HG03457 (cell line): Measurements from ENCODE around the gene GEN1.
A peak's percentile ranks its signal among the peaks of the same experiment; 100 is the strongest.

Experiments used
- ATAC-seq: cut with Tn5 transposase; IDR thresholded peaks from one replicate; pipeline ENCODE4 v1.9.1; 2021; ENCODE audit warnings: moderate number of reproducible peaks; ENCODE audit not compliant: unreplicated experiment

Gene GEN1

DNA sequence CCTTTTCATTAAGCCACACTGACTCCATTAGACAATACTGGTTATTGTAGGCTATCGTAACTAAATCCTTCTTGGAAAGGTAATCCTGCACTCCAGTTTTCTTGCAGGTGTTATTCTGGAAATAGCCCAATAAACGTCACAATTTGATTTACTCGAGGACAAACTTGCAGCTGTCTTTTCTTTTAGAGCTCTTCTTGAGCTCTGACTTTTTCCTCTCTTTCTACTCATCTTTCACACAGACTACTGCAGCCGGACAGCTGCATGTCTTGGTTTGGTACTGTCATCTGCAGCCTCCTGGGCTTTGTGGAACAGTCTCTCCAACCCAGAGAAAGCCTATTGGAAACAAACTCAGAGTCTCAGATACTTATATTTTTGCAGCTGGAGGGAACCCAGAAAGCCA, 39.4 kb downstream of the GEN1 start:
- no peak for ATAC-seq

DNA sequence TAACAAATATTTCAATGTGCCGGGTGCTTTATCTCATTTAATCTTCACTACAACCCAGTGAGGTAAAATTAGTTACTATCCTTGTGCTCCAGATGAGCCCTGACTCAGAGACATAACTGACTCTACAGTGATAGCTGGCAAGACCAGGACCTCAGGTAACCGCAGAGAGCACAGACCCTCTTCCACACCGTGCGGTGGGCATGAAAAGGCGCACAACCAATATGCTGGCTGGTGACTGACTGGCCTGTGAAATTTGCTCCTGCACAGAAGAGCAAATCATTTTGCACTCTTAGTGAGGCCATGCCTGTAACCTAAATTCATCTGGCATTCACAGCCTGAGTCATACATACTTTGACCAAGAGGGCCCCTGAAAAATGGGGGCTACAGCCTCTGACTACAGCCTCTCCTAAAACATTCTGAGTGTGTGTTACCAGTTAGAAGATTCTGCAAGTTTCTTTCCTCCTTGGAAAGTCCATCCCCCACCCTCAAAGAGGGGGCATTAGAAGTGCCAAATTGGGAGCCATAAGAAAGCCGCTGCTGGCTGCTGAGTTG, 39.9 kb downstream of the GEN1 start:
- ATAC-seq, result no peak

DNA sequence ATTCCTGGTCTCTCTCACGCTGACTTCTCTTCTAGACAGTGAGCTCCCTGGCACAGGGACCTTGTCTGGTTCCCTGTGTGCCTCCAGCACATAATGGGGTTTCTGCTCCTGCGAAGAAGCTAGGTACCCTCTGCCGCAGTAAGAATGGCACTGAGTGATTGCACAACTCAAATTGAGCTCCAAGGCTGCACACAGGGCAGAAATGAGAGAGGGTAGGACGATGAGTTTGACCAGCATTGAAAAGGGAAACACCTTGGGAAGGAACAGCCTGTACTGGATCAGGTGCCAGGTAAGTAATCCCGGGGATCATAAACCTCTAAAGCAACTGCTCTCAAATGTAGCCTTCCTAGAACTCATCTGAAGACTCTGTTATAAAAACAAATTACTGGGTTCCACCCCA, 41.4 kb downstream of the GEN1 start:
- ATAC-seq, result no peak

DNA sequence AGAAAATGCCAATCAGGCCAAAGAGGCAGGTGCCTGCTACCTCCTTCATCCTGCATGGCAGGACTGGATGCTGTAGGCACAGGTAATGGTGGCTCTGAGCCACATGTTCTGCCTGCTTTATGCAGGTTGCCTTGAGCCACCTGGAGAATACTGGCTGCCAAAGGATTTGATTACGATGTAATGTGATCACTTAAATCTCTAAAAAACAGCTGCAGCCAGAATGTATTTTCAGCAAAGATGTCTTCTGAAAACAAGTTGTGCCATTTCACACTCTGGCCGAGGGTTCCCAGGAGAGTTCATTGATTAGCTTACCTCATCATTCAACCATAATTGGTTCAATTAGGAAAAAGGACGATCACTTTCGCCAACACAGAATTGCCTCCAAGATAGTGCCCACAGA, 44.4 kb downstream of the GEN1 start:
- ATAC-seq, result no peak

DNA sequence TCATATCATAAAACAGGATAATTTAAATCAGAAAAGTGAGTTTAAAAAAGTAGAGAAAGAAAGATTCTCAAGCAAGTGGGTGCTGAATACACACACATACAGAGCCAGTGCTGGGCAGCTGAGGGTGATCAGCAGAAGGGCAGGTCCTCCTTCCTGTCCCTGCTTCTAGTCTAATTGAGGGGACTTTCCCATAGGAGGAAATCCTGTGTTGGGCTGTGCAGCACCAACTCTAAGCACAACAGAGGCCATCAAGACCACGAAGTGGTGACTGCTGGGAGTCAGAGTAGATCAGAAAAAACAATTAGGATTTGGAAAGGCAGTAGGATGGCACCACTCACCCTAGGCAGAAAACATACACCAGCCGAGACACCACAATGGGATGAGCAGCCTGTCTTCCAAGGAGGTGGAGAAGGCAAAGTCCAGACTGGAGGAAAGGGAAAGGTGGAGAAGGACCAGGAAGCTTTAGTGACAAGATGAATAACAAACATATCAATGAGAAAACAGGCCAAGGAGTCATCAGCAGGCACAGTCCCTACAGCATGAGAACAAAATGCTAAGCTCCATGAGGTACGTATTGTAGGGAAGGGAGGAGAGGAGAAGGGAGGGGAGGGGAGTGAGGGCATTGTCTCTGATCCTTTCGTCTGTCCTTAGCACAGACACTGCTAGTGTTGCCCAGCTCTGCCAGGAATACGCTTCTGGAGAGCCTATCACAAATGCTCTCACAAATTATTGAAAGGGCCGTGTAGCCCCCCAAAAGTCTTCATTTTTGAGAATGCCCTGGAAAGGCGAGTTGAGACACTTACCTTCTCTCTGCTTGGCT, 45.6 kb downstream of the GEN1 start:
- no peak for ATAC-seq

DNA sequence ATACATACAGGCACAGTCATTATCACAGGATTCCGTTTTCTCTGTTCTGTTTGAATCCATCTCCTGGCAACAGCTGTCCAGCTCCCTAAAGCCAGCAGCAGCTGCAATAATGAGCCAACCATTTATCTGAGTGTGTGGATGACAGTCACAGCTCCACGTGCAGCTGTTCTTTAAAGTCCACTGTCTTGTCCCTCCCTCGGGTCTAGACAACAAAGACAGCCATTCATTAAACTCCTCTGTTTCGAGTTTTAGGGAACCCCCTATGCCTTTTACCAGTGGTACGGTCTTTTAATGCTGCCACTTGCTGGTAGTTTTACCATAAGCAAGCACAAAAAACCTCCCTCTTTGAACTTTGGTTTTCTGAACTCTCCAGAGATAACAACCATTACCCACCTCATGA, 46.3 kb downstream of the GEN1 start:
- ATAC-seq, result no peak

DNA sequence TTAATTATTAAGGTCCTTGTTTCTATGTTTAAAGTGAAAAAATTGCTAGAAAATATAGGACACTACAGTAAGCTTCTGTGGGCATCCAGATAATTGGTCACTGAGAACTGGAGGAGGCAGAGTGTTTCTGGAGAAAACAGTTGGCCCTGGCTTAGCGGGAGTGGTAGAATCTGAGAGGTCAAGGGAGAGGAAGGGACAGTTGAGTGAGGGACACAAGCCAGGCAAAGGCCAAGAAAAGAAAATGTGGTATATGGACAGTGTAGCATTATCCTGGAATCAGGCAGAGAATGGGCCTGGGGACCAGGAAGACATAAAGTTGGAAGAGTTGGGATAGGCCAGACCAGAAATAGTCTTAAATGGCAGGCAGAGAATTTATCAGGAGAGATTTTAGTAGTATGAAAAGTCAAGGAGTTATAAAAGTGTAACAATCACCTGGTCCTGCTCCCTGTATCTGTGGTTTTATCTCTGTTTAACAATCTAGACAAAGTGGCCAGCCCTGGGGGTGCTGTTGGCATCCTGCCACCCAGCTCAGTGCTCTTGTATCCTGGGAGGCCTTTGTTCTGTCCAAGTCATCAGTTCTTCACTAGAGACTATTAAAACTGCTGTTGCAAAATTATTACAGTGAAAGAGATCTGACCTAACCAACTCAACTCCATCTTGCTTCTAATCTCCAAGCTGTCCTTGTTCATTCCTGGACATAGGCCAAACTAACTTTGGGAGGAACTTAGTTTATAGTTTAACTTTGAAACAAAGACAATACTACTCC, 46.9 kb downstream of the GEN1 start:
- ATAC-seq, result no peak

DNA sequence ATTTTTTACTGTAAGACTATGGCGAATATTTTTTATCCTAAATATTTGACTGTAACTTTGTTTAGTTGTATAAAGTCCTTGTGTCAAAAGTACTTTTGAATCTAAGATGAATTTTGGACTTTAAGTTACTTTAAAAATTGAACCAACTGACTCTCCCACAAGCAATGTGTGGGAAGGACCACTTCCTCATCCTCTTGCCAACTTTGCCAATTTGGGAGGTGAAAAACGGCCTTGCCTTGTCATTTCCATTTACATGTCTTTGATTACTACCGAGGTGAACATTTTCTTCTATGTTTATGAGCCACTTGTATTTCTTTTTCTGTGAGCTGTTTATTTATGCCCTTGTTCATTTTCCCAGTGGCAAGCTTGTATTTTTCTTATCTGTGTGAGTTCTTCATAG, 49.6 kb downstream of the GEN1 start:
- no peak for ATAC-seq

DNA sequence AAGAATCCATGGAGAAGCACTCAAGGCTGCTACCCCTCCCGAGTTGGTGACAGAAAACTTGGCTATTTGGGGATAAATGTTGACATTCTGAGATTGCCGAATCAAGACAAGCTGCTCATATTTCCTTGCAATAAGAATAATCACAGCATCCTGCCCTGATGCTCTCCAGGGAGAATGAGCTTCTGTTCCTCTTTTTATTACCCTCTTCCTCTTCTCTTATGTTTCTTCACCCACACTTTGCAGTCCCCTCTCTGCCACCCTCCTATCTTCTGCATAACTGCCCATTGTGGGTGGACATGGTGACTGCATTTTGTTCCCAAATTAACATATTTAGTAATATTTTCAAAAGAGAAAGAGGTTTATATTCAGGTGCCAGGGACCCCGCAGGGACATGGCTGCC, 50.4 kb downstream of the GEN1 start:
- peak; percentile 54 for ATAC-seq

DNA sequence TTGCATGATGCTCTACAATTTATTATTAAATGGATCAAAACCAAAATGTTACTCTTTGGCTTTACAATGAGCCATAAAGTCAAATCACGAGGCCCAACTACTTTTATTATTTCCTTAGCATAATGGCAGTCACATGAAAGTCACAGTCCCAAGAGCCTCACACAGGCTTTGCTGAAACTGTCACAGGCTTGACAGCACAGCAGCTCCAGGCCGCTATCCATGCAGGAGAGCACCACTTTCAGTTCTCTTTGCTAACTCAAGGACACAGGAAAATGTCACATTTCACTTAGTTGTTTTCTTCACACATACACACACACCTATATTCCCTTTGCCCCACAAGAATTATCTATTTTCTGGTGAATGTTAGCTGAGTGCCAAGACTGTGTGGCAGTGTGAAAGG, 51.2 kb downstream of the GEN1 start:
- ATAC-seq, result no peak

DNA sequence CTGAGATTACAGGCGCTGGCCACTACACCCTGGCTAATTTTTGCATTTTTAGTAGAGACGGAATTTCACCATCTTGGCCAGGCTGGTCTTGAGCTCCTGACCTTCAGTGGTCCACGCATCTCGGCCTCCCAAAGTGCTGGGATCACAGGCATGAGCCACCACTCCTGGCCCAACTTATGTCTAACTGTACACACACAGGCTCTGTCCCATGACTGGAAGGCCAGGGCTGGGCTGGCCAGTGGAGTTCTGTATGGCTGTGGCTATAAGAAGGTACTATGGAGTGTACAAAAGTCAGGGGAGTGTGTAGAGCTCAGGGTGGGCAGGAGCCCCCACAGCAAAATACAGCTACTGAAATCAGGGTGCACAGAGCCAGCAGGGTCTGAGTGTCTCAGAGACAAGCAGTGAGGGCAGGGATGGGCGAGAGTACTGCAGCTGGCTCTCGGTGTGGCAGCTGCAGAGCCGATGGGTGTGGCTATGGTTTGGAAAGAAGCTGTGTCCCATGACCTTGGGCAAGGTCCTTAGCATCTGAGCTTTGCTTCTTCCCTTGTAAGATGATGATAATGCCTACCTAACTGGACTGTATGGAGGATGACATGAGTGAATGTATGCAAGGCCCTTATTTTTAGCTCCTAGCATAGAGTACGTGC, 51.9 kb downstream of the GEN1 start:
- ATAC-seq, result no peak

DNA sequence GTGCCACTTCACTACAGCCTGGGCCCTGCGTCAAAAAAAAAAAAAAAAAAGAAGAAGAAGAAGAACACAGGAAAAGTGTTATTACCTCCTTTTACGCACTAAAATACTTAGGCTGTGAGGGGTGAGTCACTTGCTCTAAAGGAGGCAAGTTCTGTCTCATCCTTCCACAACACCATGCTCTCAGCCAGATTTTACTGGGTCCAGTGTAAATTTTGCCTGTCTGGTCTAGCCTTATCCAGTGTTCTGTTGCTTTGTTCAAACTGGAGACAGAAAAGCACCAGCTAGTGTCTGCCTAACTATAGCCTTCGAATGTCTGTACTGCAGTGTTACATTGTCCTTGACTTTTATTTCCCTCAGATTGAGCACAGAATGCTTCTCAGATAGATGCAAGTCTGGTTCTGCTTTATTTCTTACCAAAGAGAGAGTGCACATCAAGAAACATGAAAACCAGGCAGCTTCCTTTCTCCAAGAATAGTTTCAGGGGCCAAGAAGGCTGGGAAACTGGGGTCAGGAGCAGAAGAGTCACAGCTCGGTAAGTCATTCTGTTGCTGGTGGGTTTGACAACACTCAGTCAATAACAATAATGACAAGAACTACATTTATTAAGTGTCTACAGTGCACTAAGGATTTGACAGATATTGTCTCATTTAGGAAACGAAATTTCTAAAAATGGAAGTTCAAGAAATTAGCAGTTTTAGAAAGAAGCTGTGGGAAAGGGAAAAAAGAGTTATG, 59.2 kb downstream of the GEN1 start:
- ATAC-seq, result peak; percentile 46

DNA sequence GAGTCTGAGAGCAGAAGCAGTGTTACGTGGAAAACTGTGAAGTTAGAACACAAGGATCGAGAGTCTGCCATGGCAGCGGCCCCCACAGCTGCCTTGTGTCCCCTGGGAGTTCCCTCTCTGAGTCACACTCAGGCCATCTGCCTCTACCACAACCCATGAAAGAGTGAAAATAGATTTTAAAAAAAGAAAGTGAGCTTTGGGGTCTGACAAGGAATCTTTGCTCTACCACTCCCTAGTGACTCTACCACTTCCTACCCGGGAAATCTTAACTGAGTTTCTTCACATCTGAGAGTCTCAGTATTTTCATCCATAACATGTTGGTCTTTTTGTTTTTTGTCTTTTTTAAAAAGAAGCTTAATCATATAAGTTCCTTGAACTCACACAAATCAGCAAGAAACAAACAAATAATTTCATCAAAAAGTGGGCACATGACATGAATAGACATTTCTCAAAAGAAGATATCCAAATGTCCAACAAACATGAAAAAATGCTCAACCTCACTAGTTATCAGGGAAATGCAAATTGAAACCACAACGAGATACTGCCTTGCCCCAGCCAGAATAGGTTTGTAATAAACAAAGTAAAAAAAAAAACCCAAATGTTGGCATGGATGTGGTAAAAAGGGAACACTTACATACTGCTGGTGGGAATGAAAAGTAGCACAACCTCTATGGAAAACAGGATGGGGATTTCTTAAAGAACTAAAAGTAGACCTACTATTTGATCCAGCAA, 60.0 kb downstream of the GEN1 start:
- peak; percentile 89 for ATAC-seq

DNA sequence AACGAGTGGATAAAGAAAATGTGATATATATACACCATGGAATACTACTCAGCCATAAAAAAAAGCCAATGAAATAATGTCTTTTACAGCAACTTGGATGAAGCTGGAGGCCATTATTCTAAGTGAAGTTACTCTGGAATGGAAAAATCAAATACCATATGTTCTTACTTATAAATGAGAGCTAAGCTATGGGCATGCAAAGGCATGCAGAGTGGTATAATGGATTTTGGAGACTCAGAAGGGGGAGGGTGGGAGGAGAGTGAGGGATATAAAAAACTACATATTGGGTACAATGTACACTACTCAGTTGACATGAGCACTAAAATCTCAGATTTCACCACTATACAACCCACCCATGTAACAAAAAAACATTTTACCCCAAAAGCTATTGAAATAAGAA, 60.7 kb downstream of the GEN1 start:
- no peak for ATAC-seq

DNA sequence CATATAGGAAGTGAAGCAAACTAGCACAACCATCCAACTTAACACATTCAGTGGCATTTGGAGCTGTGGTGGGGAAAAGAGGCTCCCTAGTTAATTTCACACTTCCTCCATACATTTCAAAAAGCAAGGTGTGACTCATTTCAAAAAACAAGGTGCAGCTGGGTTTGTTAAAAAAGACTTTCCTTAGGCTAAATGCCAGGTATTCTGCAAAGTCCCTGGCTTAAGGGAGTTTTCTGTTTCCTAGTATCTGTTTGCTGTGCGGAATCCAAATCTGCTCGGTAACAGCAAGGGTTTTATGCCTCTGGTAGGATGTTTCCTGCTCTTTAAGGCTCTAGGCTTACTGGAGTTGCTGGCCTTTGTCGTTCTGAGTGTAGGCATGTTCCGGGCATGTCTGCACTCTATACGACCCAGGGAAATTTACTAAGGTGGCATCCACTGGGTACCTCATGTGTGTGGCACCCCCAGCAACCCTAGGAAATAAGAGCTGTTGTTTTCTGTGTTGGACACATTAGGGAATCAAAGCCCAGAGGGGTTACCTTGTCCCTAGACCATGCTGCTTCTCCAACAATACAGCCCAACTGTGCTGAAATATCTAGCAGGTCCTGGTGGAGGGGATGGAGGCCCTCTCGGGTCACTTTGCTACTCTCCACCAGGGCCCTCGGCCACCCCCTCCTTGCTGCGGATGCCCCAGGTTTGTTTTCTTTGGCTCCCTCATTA, 61.7 kb downstream of the GEN1 start:
- ATAC-seq, result no peak

DNA sequence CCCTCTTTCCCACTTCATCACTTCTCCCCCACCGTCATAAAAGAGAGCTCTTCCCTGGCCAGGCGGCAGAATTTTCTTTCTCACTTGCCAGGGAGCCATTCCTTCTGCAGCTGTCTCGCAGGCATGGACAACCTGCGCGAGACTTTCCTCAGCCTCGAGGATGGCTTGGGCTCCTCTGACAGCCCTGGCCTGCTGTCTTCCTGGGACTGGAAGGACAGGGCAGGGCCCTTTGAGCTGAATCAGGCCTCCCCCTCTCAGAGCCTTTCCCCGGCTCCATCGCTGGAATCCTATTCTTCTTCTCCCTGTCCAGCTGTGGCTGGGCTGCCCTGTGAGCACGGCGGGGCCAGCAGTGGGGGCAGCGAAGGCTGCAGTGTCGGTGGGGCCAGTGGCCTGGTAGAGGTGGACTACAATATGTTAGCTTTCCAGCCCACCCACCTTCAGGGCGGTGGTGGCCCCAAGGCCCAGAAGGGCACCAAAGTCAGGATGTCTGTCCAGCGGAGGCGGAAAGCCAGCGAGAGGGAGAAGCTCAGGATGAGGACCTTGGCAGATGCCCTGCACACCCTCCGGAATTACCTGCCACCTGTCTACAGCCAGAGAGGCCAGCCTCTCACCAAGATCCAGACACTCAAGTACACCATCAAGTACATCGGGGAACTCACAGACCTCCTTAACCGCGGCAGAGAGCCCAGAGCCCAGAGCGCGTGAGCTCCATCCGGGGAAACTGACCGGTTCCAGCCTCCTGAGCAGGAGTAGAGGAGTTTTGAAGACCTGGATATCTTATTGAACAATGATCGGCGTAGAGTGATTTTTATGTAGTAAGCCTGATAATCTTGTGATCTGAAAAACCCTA, 62.7 kb downstream of the GEN1 start, which contains the start of gene MSGN1:
Gene MSGN1, plus strand, starts transcription at position 65 of the 850 bp plus-strand sequence. Its CDS starts 59 bp downstream, at position 124.
- no peak for ATAC-seq

DNA sequence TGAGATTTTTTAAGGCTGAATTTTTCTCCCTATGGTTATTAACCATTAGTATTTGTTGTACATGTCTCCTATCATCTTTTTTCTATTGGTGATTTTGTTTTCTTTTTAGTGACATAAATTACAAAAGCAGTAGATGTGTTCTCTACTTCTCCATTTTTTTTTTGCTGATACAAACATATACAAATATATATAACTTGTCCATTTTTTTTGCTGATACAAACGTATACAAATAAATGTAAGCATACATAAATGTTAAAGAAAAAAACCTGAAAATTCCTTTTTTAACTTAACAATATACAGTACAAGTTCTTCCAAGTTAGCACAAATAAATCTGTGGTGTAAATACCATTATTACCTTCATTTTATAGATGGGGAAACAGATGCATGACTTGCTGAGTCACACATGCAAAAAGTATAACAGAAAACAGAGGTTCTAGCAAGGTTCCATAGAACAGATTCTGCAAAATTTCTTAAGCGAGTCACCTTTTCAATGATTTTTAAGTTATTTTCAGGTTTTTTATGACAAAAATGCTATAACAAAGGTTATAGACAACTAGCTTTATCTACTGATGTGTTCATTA, 64.4 kb downstream of the GEN1 start:
- no peak for ATAC-seq

DNA sequence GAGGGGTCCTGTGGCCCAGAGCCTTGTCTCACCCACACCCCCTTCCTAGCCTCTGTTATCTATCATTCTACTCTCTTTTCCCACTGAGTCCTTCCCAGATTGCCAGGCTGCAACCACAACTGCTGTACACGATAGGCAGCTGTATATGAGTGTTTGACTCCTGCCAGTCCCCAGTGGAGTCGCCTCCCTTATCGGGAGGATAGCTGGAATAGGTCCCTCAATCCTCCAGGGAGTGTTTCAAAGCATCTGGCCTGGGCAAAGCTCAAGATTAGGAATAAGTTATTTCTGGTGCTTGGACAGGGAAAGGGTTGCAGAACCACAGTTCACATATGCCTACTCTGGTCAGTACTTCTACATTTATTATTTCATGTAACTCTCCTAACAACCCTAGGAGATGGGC, 67.1 kb downstream of the GEN1 start:
- ATAC-seq, result no peak
